HFF-Myc (cell line): ENCODE measurements around the gene FFAR1.

Experiments used
- DNase-seq: peaks from one replicate; pipeline ENCODE4 v3.0.0-alpha.2; 2011; ENCODE audit warnings: low read depth; ENCODE audit errors: extremely low read depth
- H3K4me3 ChIP-seq: replicated peaks from 2 replicates; pipeline ENCODE4 v1.5.1; 2011; ENCODE audit warnings: low read depth, mild to moderate bottlenecking, control low read depth, low read length
- TF ChIP-seq, protein P1 (sequence below): IDR thresholded peaks from 2 replicates; pipeline ENCODE4 v1.5.1; 2012; ENCODE audit warnings: mild to moderate bottlenecking, low read depth, low read length, control low read depth; ENCODE audit errors: missing control alignments

The FFAR1 gene

DNA sequence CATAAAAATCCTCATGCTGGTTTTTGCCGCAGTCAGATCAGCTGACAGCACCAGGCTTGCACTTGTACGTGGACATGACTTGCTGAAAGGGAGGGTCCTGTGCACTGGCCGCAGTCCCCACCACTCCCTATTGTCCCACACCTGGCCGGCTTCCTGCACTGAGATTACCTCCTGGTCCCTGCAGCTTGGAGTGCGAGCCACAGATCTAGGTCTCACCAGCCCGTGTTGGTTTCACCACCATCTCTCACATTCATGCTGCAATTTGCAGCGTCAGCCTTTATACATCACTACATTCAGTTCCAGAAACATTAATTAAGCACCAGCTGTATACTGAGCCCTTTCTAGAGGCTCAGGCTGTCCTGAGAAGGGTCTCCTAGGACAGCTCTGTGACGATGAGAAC lies 33.7 kb upstream of the FFAR1 start:
- no peak overlapping the region for H3K4me3 ChIP-seq
- no peak for DNase-seq
- TF ChIP-seq, protein P1, sequence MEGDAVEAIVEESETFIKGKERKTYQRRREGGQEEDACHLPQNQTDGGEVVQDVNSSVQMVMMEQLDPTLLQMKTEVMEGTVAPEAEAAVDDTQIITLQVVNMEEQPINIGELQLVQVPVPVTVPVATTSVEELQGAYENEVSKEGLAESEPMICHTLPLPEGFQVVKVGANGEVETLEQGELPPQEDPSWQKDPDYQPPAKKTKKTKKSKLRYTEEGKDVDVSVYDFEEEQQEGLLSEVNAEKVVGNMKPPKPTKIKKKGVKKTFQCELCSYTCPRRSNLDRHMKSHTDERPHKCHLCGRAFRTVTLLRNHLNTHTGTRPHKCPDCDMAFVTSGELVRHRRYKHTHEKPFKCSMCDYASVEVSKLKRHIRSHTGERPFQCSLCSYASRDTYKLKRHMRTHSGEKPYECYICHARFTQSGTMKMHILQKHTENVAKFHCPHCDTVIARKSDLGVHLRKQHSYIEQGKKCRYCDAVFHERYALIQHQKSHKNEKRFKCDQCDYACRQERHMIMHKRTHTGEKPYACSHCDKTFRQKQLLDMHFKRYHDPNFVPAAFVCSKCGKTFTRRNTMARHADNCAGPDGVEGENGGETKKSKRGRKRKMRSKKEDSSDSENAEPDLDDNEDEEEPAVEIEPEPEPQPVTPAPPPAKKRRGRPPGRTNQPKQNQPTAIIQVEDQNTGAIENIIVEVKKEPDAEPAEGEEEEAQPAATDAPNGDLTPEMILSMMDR = no peak

GRCh38 chr19:35314858-35315470 lies 32.7 kb upstream of the FFAR1 start:
- no peak overlapping the region for H3K4me3 ChIP-seq
- TF ChIP-seq, protein P1 = no peak

GRCh38 chr19:35315883-35316282 lies 31.8 kb upstream of the FFAR1 start:
- TF ChIP-seq, protein P1 = no peak
- H3K4me3 ChIP-seq = no peak overlapping the region
- DNase-seq = no peak

More at GRCh38 chr19:35314858-35315470, 32.7 kb upstream of the FFAR1 start:
- DNase-seq = no peak

DNA sequence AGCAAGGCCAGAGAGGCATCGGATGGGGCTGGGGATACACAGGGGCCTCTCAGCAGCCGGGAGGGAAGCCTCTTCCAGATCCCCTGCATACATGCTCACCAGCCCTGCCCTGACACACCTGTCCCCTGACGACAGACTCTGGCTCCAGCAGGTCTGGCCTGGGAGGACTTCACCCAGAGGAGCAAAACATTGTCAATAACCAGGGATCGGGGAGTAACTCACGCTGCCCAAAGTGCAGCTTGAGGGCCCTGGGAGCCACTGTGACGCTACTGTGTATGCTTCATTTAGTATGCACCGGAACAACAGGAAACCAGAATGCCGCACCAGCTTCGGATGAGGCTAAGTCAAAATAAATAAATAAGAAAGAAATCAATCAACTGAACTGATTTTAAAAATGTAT lies 31.1 kb upstream of the FFAR1 start:
- no peak for DNase-seq
- TF ChIP-seq, protein P1 = no peak
- H3K4me3 ChIP-seq = no peak overlapping the region

DNA sequence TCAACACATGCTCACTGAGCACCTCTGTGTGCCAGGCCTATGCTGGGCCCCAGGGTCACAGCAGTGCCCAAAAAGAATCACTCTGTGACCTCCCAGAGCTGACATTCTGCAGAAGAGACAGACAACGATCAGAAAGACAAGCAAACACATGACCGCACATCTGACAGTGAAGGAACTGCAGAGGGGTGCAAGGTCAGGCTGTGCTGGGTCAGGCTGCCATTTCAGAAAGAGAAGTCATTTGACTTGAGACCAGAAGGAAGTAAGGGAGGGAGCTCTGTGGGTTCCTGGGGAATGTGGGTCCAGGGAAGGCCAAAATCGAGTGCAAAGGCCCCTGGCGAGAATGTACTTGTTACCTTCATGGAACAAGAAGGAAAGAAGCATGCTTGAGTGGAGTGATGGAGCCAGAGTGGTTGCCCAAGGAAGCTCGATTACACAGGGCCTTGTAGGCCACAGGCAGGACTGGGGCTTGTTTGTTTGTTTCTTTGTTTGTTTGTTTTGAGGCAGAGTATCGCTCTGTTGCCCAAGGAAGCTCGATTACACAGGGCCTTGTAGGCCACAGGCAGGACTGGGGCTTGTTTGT lies 30.1 kb upstream of the FFAR1 start:
- TF ChIP-seq, protein P1 = no peak
- no peak overlapping the region for H3K4me3 ChIP-seq
- no peak for DNase-seq

DNA sequence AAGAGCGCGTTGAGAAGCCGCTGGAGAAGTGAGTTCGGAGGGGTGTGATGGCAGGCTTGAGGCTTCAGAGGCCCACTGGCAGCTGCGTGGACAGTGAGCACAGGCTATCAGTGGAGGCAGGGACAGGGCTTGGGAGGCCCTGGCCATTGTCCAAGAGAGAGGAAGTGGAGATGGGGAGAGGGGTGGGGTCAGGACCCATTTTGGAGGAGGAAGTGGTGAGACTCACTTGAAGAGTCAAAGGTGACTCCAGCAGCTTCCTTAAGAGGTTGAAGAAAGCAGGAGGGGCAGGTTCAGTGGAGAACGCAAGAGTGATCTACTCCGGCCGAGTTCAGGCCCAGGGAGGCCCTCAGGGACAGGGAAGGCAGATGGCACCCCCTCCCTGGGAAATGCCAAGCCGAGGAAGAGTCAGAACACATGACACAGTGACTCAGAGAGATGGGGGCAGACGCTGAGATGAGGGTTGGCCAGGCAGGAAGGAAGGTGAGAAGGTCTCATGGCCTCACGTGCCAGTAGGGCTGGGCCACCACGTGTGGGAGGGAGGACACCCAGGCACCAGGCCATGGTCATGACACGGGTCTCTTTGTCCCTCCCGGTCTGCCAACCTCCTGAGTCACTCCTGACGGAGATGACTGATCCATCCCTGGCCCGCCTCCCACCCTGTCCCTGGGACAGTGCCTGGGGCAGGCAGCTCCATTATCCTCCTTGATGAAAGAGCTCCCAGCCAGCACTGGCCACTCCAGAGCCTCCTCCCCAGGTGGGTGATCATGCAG lies 28.8 kb upstream of the FFAR1 start:
- H3K4me3 ChIP-seq = no peak overlapping the region
- TF ChIP-seq, protein P1 = no peak
- peak; percentile 56 for DNase-seq
